Measurements from ENCODE around the gene TUFM. TPM values are rescaled to one million over a fixed set of nuclear protein-coding genes. Genes with fewer than 3 reads are reported as not detected.
"Not testable (repeated sequence)": the region's sequence is repeated elsewhere in the genome, so short reads cannot be mapped to it uniquely, and the experiment has no call there.

TUFM gene
- total RNA-seq (44.4 TPM), polyA plus RNA-seq (148 TPM)

DNA sequence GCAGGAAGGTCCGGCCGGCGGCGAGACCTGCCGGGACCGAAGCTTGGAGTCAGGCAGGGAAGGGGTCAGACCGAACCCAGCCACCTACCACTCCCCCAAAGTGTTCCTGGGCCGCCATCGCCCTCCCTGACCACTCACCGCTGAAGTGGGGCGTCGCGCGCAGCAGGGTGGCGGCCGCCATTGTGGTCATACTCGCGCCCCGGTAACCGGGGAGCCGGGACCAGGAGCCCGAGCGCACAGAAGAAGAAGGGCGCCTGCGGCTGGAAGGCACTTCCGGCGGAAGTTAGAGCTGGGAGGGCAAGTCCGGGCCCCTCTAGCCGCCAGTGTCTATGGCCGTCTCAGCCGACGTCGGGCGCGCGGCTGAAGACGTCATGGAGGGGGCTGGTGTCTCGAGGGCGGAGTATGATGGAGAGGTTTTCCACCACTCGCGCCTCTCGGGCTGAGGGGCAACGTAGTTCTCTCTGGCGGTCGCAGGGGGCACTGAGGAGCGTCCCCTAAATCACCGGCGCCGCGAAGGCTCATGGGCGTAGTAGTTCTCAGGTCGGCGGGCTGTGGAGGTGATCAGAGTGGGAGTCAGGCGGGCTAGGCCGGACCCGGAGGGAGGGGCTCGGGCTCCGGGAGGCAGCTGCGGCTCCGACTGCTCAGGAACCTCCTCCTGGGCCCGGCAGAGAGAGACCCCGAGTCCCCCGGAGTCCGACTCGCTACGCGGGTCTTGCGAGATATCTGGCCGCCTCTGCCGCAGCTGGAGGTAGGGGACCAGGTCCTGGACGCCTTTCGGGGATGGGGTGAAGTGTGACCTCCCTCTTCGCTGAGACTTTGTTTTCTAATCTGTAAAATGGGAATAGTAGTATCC is at the start of gene TUFM:
TUFM (minus strand) TSS at position 269 of the 853 bp plus-strand sequence; CDS start at position 190, 79 bp downstream.
- peak; percentile 95 for DNase-seq (ENCODE audit: extremely low spot score)
- Histone ChIP-seq H3K4me3 (ENCODE audit: low read depth, low read length) (peak within 1 kb of the TSS; percentile 63), H3K27ac (ENCODE audit: low read depth) (peak within 1 kb of the TSS; percentile 71), H3K36me3 (ENCODE audit: insufficient read depth) (peaks cover 4% of the 10 kb centered on the region), H3K4me1 (ENCODE audit: insufficient read depth) (no peaks in the 10 kb centered on the region)
- under 1% methylated on average over 73 of the region's 73 CpGs for WGBS

DNA sequence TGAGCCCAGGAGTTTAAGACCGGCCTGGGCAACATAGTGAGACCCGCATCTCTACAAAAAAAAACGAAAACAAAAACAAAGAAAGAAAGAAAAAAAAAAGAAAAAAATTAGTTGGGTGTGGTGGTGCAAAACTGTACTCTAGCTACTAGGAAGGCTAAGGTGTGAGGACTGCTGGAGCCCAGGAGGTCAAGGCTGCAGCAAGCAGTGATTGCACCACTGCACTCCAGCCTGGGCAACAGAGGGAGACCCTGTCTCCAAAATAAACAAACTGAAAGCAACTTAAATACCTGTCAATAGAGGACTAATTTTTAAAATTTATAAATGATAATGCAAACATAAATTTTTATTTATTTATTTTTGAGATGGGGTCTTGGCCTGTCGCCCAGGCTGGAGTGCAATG is 49.5 kb upstream of the TUFM start:
- Histone ChIP-seq H3K27ac (ENCODE audit: low read depth) (no peak overlapping the region), H3K4me1 (ENCODE audit: insufficient read depth) (no peaks in the 10 kb centered on the region), H3K36me3 (ENCODE audit: insufficient read depth) (no peaks in the 10 kb centered on the region), H3K4me3 (ENCODE audit: low read depth, low read length) (no peak overlapping the region)
- no peak for DNase-seq (ENCODE audit: extremely low spot score)
- 89% methylated on average over 4 of the region's 4 CpGs for WGBS

DNA sequence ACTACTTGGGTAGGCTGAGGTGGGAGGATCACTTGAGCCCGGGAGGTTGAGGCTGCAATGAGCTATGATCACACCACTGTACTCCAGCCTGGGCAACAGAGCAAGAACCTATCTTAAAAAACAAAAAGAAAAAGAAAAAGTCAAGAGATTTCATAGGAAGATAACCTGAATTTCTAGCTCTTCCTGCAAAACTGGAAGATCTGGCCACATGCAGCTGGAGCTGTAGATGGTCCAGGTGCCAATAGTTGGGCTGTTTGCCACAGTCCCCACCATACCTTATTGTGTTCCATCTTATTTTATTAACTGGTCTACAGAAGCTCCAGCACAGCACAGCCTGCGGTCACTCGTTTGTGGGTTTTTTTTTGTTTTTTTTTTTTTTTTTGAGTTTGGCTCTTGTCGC is 47.1 kb upstream of the TUFM start:
- WGBS, result 90% methylated on average over 4 of the region's 4 CpGs
- no peaks in the 10 kb centered on the region for H3K4me1 ChIP-seq (ENCODE audit: insufficient read depth)
- no peaks in the 10 kb centered on the region for H3K36me3 ChIP-seq (ENCODE audit: insufficient read depth)
- no peak overlapping the region for H3K4me3 ChIP-seq (ENCODE audit: low read depth, low read length)
- no peak for DNase-seq (ENCODE audit: extremely low spot score)
- H3K27ac ChIP-seq (ENCODE audit: low read depth), result no peak overlapping the region

DNA sequence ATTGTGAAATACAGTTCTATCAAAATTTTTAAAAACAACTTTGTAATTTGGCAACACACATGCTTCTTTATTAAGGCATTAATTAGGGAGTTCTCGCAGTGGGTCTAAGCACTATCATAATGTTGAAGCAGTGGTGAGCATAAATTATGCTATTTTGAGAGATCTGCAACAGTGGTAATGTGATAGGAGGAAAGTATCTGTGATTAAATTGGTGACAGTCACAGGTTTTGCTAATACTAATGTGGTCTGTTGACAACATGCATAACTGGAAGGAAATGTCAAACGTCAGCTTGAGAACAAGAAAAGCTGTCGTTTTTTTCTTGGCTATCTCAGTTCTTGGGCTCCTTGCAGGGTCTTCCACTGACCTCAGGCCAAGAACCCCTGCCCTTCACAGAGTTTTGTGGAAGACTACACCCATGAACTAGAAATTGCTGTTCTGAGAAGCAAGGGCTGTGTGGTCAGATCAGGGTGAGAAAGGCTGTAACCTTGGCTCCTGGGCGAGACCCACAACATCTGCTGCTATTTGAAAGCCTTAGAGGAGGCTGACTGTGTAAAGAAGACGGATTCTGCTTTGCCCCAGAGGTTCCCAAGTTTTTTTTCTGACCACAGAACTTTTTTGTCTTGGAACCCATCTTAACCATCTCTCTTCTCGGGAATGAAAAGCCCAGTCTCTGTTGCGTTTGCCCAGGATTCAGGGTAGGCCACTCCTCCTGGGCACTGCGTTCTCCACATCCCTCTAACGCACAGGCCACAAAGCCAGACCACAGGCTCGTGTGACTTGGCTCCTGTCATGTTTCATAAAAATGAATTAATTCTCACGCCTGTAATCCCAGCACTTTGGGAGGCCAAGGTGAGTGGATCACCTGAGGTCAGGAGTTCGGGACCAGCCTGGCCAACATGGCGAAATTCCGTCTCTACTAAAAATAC is 46.1 kb upstream of the TUFM start:
- Histone ChIP-seq H3K4me1 (ENCODE audit: insufficient read depth) (no peaks in the 10 kb centered on the region), H3K36me3 (ENCODE audit: insufficient read depth) (no peaks in the 10 kb centered on the region), H3K27ac (ENCODE audit: low read depth) (no peak overlapping the region), H3K4me3 (ENCODE audit: low read depth, low read length) (no peak overlapping the region)
- 78% methylated on average over 14 of the region's 14 CpGs for WGBS
- DNase-seq (ENCODE audit: extremely low spot score), result no peak

DNA sequence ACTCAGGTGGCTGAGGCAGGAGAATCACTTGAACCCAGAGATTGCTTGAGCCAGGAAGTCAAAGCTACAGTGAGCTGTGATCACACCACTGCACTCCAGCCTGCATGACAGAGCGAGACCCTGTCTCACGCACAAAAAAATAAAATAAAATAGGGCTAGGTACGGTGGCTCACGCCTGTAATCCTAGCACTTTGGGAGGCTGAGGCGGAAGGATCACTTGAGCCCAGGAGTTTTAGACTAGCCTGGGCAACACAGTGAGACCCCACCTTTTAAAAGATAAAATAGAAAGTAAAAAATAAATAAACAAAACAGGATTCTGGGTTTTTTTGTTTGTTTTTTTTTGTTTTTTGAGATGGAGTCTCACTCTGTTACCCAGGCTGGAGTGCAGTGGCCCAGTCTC is 44.2 kb upstream of the TUFM start:
- not testable (repeated sequence) for H3K4me3 ChIP-seq (ENCODE audit: low read depth, low read length); H3K4me1 ChIP-seq (ENCODE audit: insufficient read depth); DNase-seq (ENCODE audit: extremely low spot score); H3K36me3 ChIP-seq (ENCODE audit: insufficient read depth); H3K27ac ChIP-seq (ENCODE audit: low read depth)
- WGBS, result 96% methylated on average over 5 of the region's 5 CpGs

DNA sequence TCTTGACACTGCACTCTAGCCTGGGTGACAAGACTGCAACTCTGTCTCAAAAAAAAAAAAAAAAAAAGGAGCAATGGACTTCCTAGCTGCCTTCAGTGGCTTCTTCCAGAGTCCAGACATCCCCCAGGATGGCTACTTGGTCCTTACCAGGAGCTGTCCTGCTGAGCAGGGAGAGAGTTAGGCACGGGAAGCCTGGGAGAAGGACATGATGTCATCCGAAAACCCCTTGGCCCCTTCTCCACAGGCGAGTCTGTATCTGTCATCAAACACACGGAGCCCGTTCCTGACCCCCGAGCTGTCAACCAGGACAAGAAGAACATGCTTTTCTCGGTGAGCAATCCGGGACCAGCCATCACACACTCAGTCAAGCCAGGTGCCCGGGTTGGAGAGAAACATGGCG is 40.8 kb upstream of the TUFM start:
- H3K27ac ChIP-seq (ENCODE audit: low read depth), result no peak overlapping the region
- 72% methylated on average over 10 of the region's 10 CpGs for WGBS
- DNase-seq (ENCODE audit: extremely low spot score), result no peak
- no peaks in the 10 kb centered on the region for H3K4me1 ChIP-seq (ENCODE audit: insufficient read depth)
- H3K36me3 ChIP-seq (ENCODE audit: insufficient read depth), result no peaks in the 10 kb centered on the region
- H3K4me3 ChIP-seq (ENCODE audit: low read depth, low read length), result no peak overlapping the region

DNA sequence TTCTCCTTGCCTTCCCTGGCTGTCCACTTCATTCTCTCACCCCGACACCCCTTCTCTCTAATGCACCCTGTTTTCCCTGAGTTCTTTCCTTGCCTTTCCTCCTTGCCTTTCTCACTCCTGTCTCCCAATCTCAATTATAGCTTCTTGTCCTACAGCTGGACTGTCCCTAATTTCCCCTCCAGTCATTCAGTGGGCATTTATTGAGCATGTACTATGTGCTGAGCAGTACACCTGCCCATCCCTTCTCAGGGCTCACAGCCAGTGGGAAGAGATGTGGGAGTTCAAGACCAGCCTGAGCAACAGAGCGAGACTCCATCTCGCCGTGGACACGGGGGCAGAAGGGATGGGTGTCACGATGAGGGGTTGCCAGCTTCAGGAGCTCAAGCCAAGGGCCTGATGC is 37.9 kb upstream of the TUFM start:
- Histone ChIP-seq H3K27ac (ENCODE audit: low read depth) (no peak overlapping the region), H3K36me3 (ENCODE audit: insufficient read depth) (no peaks in the 10 kb centered on the region), H3K4me1 (ENCODE audit: insufficient read depth) (peaks cover 2% of the 10 kb centered on the region), H3K4me3 (ENCODE audit: low read depth, low read length) (no peak overlapping the region)
- no peak for DNase-seq (ENCODE audit: extremely low spot score)
- WGBS, result 93% methylated on average over 6 of the region's 6 CpGs

DNA sequence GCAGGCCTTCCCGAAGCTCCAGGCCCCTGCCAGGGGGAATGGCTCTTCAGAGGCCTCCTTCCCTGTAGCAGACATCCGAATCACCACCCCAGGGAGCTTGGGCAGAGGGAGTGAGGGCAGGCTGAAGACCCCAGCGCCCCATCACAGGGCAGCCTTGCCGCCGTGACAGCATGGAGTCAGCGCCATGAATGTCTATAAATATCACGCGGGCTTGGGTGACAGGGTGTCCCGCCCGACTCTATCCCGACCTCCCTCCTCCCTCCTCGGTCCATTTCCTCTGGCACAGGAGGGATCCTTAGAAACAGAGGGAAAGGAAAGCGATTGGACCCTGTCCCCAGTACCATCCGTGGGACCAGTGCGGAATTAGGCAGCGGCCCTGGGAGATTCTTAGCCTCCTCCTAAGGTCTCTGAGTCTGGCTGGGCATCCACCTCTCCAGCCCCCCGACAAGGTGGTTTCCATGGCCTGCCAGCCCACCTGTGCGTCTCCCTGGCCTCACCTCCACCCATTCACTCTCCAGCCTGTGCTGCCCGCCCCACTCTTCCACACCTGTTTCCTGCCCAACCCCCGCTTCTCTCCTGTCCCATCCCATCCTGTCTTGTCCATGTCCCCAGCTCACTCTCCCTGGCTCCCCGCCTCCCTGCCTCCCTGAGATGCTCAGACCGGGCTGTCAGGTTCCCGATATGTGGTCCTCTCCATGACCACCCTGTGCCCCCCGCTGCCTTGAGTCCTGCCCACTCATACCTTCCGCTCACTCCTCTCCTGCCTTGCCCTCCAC is 37.3 kb upstream of the TUFM start:
- Histone ChIP-seq H3K4me3 (ENCODE audit: low read depth, low read length) (no peak overlapping the region), H3K4me1 (ENCODE audit: insufficient read depth) (peaks cover 2% of the 10 kb centered on the region), H3K27ac (ENCODE audit: low read depth) (no peak overlapping the region), H3K36me3 (ENCODE audit: insufficient read depth) (no peaks in the 10 kb centered on the region)
- WGBS, result 54% methylated on average over 25 of the region's 25 CpGs
- DNase-seq (ENCODE audit: extremely low spot score), result no peak

DNA sequence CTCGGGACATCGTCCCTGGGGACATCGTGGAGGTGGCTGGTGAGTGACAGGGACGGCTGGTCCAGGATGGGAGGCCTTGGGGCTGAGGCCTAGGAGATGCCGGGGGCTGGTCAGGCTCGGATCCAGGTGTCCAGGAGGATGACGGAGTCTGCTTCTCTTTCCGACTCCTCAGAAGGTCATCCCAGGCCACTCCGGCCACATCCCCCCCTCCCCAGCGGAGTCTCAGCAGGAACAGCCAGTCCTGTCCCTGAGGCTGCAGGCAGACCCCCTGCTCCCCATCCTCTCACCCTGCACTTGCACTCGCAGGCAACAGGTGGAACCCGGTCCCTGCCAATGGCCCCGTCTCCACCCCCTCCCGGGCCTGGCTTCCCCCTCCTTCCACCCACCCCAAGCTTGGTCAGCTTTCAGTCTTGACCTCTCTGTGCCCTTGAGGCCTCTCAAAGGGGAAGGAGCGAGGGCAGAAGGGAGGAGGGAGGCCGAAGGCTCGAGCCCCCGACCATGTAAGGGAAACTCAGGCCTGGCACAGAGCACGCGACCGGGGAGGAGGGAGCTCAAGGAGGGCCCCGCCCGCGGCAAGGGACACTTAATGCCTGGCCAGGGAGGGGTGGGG is 36.5 kb upstream of the TUFM start:
- no peak overlapping the region for H3K27ac ChIP-seq (ENCODE audit: low read depth)
- WGBS, result 34% methylated on average over 24 of the region's 24 CpGs

DNA sequence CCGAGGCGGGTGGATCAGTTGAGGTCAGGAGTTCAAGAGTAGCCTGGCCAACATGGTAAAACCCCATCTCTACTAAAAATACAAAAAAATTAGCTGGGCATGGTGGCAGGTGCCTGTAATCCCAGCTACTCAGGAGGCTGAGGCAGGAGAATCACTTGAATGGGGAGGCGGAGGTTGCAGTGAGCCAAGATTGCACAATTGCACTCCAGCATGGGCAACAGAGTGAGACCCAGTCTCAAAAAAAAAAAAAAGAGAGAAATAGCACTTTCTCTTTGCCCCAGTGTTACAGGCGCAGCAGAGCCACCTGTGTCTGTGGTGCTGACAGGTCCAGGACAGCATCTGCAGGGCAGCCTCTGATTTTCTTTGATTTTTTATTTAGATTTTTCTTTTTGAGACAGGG is 35.4 kb upstream of the TUFM start:
- H3K4me3 ChIP-seq (ENCODE audit: low read depth, low read length); H3K36me3 ChIP-seq (ENCODE audit: insufficient read depth); DNase-seq (ENCODE audit: extremely low spot score); H3K27ac ChIP-seq (ENCODE audit: low read depth); H3K4me1 ChIP-seq (ENCODE audit: insufficient read depth): not testable (repeated sequence)
- 86% methylated on average over 4 of the region's 4 CpGs for WGBS

More for the DNA sequence above, 36.5 kb upstream of the TUFM start:
- no peak for DNase-seq (ENCODE audit: extremely low spot score)
- Histone ChIP-seq H3K36me3 (ENCODE audit: insufficient read depth) (no peaks in the 10 kb centered on the region), H3K4me3 (ENCODE audit: low read depth, low read length) (no peak overlapping the region), H3K4me1 (ENCODE audit: insufficient read depth) (peaks cover 2% of the 10 kb centered on the region)

DNA sequence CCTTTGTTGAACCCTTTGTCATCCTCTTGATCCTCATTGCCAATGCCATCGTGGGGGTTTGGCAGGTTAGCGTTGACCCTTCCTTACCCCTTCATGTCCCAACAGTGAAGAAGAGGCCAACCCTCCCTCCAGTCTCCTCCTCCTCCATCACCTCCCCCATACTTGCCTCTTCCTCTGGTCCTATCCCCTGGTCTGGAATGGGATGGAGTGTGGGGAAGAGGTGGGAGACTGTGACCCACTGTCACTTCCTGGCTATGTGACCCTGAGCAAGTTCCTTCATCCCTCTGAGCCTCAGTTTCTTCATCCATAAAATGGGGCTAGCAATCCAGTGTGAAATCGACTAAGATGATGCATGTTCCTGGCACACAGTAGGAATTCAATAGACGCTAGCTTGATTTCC is 34.8 kb upstream of the TUFM start:
- WGBS, result 79% methylated on average over 4 of the region's 4 CpGs
- Histone ChIP-seq H3K36me3 (ENCODE audit: insufficient read depth) (no peaks in the 10 kb centered on the region), H3K4me1 (ENCODE audit: insufficient read depth) (peaks cover 2% of the 10 kb centered on the region), H3K4me3 (ENCODE audit: low read depth, low read length) (no peak overlapping the region), H3K27ac (ENCODE audit: low read depth) (no peak overlapping the region)
- DNase-seq (ENCODE audit: extremely low spot score), result no peak

DNA sequence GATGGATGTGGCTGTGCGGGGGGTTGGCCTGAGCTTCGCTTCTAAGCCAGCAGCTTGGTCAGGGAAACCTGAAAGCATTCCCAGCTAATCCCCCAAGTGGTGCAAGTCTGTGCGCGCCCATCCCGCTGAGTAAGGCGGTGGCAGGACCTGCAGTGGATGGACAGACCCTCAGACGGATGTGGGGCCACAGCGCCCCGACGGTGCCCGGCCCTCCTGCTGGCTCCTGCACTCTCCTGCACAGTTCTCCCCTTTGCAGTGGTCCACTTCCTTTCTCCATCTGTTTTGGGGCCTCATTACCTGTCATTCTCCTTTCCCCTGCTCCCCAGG is 34.4 kb upstream of the TUFM start:
- H3K4me3 ChIP-seq (ENCODE audit: low read depth, low read length), result no peak overlapping the region
- DNase-seq (ENCODE audit: extremely low spot score), result no peak
- peaks cover 2% of the 10 kb centered on the region for H3K4me1 ChIP-seq (ENCODE audit: insufficient read depth)
- no peak overlapping the region for H3K27ac ChIP-seq (ENCODE audit: low read depth)
- 14% methylated on average over 11 of the region's 11 CpGs for WGBS
- H3K36me3 ChIP-seq (ENCODE audit: insufficient read depth), result no peaks in the 10 kb centered on the region
